HG02884 (cell line): Measurements from ENCODE around the gene AAK1.
"Not testable (repeated sequence)": the region's sequence is repeated elsewhere in the genome, so short reads cannot be mapped to it uniquely, and the experiment has no call there.

Experiments
- ATAC-seq: cut with Tn5 transposase; IDR thresholded peaks from one replicate; pipeline ENCODE4 v1.9.1; 2021; ENCODE audit warnings: mild to moderate bottlenecking, moderate library complexity; ENCODE audit not compliant: unreplicated experiment

Gene AAK1

DNA sequence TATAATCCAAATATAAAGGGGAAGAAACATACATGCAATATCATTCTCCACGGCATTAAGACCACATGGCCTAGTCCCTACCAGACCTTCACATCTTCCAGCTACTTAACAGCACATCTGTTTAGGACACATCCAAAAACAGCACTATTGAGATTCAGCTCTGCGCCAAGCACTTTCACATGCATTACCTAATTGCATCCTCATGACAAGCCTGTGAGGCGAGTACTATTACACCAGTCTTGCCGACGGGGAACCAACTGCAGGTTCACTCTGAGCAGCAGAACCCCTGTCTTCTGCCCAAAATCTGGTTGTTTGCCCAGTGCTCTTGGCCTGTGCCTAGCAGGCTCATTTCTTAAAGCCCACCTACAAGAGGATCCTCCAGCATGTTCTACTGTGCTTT, 66.7 kb downstream of the AAK1 start:
- no peak for ATAC-seq

DNA sequence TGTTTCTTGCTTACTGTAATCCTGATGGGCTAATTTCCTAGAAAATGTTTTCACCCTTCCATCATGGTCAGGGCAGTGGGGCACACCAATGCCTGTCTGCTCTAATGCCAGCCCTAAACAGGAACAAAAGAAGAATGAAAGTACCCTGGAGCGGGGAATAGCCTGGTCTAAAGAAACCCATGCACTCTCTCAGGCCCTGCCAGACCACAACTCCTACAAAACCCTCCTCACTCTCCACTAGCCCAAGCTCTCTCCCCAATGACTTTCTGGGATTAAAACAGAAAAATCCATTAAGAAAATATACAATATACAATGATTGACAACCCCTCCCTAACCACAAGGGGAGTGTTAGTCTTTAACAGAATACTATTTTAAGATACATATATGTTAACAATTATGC, 67.6 kb downstream of the AAK1 start:
- no peak for ATAC-seq

GRCh38 chr2:69575371-69575770, 68.2 kb downstream of the AAK1 start:
- ATAC-seq = not testable (repeated sequence)

GRCh38 chr2:69572641-69573040, 70.9 kb downstream of the AAK1 start:
- no peak for ATAC-seq

GRCh38 chr2:69571189-69571588, 72.3 kb downstream of the AAK1 start:
- no peak for ATAC-seq

DNA sequence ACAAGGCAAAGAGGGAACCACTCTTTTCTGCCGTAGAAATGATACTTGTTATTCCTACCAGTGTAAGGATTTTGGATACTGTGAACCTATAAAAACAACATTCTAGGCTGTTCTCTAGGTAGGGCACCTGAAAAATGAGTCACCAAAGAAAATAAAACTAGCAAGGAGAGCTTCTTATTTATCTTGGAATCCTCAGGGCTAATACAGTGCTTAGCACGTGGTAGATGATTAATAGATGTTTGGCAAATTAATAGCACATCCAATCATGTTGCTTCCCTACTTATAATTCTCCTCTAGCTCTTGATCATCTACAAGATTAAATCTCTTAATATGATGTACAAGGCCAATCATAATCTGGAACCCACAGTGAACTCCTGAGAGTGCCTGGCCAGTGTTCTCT, 73.1 kb downstream of the AAK1 start:
- ATAC-seq = no peak

GRCh38 chr2:69567909-69568300, 75.6 kb downstream of the AAK1 start:
- ATAC-seq = no peak

- ATAC-seq = no peak
Observed at GRCh38 chr2:69567157-69567908, 76.2 kb downstream of the AAK1 start.

GRCh38 chr2:69566669-69567068, 76.9 kb downstream of the AAK1 start:
- no peak for ATAC-seq

DNA sequence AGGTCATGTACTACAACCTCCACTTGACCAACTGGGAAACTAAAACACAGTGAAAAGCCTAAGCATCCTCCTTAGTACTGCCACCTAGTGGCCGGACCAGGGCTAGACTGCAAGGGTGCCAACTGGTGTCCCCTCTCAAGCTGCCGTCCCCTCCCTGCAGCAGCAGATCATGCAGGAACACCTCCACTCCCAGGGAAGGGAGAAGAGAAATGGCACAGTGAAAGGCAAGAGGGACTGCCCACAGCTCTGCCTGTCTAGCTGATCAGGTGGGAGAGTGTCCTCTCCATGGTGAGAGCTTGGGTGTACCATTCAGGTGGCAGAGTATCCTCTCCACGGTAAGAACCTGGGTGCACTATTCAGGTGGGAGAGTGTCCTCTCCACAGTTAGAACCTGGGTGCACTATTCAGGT, 78.1 kb downstream of the AAK1 start:
- ATAC-seq = peak; percentile 54

DNA sequence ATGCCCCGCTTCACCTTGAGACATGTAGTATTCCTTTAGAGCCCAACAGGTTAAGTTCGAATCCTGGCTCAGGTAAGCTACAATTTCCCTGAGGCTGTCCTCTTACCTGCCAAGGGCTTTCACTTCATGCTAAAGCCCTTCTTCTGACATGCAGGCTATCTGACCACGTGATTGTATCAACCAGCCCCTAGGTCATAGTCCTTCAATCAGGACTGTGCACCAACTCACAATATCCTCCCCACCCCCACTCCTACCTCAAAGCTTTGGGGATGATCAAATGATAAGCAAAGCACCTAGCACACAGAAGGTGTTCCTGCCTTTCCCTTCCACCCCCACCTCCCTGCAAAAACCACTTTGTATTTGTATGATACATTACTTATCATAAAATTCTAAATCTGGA, 78.9 kb downstream of the AAK1 start:
- ATAC-seq = no peak

- no peak for ATAC-seq
Observed at GRCh38 chr2:69563021-69563420, 80.5 kb downstream of the AAK1 start.

DNA sequence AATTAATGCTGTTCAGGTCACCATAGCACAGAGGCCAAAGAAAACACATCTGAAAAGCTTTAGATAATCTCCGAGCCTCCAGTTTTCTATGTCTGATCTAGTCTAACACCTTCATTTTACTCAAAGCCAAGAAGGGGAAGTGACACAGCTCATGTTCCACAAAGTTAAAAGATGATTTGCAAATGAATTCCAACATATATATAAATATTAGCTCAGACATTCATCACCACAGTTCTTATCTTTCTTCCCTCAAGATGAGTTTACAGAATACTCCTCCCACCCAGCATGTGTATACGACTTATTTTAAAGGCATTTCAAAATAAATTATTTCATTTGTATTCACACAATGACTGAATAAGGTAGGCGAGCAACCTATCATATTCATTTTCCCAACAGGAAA, 82.4 kb downstream of the AAK1 start:
- ATAC-seq = no peak

- ATAC-seq = no peak
Observed at GRCh38 chr2:69560147-69560482, 83.4 kb downstream of the AAK1 start.

GRCh38 chr2:69559442-69560146, 83.9 kb downstream of the AAK1 start:
- ATAC-seq = no peak

DNA sequence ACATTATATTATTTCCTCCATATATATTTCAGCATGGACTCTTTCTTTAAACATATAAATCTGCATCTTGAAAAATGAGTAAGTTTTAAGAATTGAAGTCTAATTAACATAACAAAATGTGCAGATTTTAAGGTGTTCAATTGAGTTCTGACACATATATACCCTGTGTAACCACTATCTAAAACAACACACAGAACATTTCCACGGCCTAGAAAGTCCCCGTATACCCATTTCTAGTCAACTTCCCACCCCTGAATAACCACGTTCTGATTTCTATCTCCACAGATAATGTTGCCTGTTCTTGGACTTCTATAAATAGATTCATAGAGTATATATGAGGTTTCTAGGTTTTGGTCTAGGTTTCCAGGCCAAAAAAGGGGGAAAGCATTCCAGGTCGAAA, 87.5 kb downstream of the AAK1 start:
- no peak for ATAC-seq

GRCh38 chr2:69554981-69555380, 88.6 kb downstream of the AAK1 start:
- ATAC-seq = no peak

DNA sequence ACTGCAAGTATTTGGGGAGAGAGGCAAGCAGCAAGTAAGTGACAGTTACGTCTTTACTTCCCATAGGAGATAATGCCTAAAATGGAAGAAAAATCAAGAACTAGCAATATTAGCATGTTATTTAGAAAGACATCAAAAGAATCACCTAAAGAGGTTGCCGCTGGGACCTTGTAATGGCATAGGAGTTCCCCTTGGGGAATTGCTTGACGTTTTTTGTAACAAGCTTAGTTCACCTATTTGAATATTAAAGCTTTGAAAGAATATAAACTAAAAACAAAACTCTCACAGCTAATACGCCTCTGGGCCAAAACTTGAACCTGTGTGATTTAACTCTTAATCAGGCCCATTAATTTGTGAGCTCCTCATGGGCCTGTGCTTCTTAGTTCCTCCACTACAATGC, 89.0 kb downstream of the AAK1 start:
- no peak for ATAC-seq

- no peak for ATAC-seq
Observed at GRCh38 chr2:69553991-69554390, 89.5 kb downstream of the AAK1 start.

GRCh38 chr2:69550511-69550910, 93.0 kb downstream of the AAK1 start:
- not testable (repeated sequence) for ATAC-seq

DNA sequence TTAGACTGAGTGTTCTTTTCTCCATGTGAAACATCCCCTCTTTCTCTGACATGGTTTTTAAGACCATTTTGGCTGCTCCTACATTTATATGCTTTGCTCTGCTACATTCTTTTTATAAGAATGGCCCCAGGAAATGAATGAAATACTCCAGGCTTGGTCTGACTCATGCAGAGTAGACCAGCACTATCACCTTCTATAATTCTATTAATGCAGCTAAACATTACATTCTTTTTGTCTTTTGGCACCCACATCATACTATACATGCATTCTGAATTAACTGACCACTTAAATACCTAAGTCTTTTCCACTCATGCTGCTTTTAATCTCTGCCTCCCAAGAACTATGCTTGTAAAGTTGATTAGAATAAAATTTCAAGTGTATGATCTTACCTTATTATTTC, 94.1 kb downstream of the AAK1 start:
- ATAC-seq = no peak

DNA sequence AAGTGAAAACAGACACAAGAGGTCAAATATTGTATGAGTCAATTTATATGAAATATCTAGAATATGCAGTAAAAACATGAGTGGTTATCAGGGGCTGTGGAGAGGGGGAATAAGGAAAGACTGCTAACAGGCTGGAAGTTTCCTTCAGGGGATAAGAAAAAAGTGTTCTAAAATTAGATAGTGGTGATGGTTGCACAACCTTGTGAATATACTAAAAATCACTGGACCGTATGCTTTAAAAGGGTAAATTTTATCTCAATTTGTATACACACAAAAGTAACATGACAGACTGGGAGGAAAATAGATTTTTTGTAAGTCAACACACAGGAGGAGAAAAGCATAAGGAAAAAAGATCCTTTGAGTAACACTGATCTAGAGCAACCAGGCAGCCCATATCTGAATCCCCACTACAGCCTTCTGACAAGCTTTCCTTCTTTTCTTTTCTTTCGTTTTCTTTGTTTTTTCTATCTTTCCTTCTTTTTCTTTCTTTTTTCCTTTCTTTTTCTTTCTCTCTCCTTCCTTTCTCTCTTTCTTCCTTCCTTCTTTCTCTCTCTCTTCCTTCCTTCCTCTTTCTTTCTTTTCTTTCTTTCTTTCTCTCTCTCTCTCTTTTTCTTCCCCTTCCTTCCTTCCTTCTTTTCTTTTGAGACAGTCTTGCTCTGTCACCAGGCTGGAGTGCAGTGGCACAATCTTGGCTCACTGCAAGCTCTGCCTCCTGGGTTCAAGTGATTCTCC, 95.4 kb downstream of the AAK1 start:
- no peak for ATAC-seq
